Cardiac septum (tissue), 1 donor: ENCODE data around the gene DTX1. TPM values are rescaled to one million over a fixed set of nuclear protein-coding genes. Genes with fewer than 3 reads are reported as not detected.
"Not testable (repeated sequence)": the region's sequence is repeated elsewhere in the genome, so short reads cannot be mapped to it uniquely, and the experiment has no call there.

Experiments used
- DNase-seq: peaks from one replicate; pipeline ENCODE4 v3.0.0-alpha.2; 2020; ENCODE audit warnings: low spot score
- intact Hi-C: fragments of 100-400 bp; cut with DNase I; formaldehyde crosslinking; loops from one replicate; pipeline ENCODE4 v1.14.0; 2022
- total RNA-seq: library from RNA; stranded (reverse); fragmentation: NEBNext Ultra II Directional; extraction: Animal tissue kit (Norgen Biotek cat#: 25700); gene quantifications from one replicate; pipeline ENCODE4 v1.2.1, GENCODE V29; 2021
- donor health status: DM: no; HTN: no; CAD: no.

DTX1 gene
- total RNA-seq, 1 donor from 2014 or later, result 2.6 TPM

- intact Hi-C loops, result no loop called here
- DNase-seq, result no peak
Measured at GRCh38 chr12:113109360-113109759, 52.8 kb downstream of the DTX1 start.

- DNase-seq, result no peak
- intact Hi-C loops, result no loop called here
Measured at GRCh38 chr12:113109872-113110599, 53.5 kb downstream of the DTX1 start.

GRCh38 chr12:113111247-113111646, 54.7 kb downstream of the DTX1 start:
- no peak for DNase-seq
- intact Hi-C loops, result no loop called here

- no peak for DNase-seq
- intact Hi-C loops, result no loop called here
Measured at GRCh38 chr12:113112043-113112899, 55.7 kb downstream of the DTX1 start.

GRCh38 chr12:113113397-113113796, 56.9 kb downstream of the DTX1 start:
- DNase-seq, result no peak

GRCh38 chr12:113114447-113115178, 58.1 kb downstream of the DTX1 start:
- intact Hi-C loops, result no loop called here
- no peak for DNase-seq

More at GRCh38 chr12:113113397-113113796, 56.9 kb downstream of the DTX1 start:
- intact Hi-C loops, result no loop called here

GRCh38 chr12:113115455-113116126, 59.1 kb downstream of the DTX1 start:
- DNase-seq, result no peak
- intact Hi-C loops, result no loop called here

- DNase-seq, result no peak
- intact Hi-C loops, result no loop called here
Measured at GRCh38 chr12:113116875-113117274, 60.3 kb downstream of the DTX1 start.

- intact Hi-C loops, DNase-seq: not testable (repeated sequence)
Measured at GRCh38 chr12:113117684-113118083, 61.2 kb downstream of the DTX1 start.

- intact Hi-C loops, result no loop called here
- no peak for DNase-seq
Measured at GRCh38 chr12:113118142-113118541, 61.6 kb downstream of the DTX1 start.

- no peak for DNase-seq
- intact Hi-C loops, result no loop called here
Measured at GRCh38 chr12:113119980-113120669, 63.6 kb downstream of the DTX1 start.

- intact Hi-C loops, result no loop called here
- DNase-seq, result no peak
Measured at GRCh38 chr12:113120670-113121370, 64.3 kb downstream of the DTX1 start.

GRCh38 chr12:113127791-113128199, 71.3 kb downstream of the DTX1 start:
- intact Hi-C loops, result no loop called here

GRCh38 chr12:113128802-113129663, 72.5 kb downstream of the DTX1 start:
- no peak for DNase-seq
- intact Hi-C loops, result no loop called here

More at GRCh38 chr12:113127791-113128199, 71.3 kb downstream of the DTX1 start:
- no peak for DNase-seq

GRCh38 chr12:113129664-113130456, 73.3 kb downstream of the DTX1 start:
- no peak for DNase-seq
- intact Hi-C loops, result no loop called here

GRCh38 chr12:113130457-113131135, 74.1 kb downstream of the DTX1 start:
- intact Hi-C loops, result no loop called here
- DNase-seq, result no peak
